K562 (cell line): ENCODE results near the gene TGFB2. TPM values are rescaled to one million over a fixed set of nuclear protein-coding genes. Genes with fewer than 3 reads are reported as not detected.

Experiments
- BRF2 ChIP-seq: IDR thresholded peaks from 3 replicates; pipeline ENCODE4 v1.6.1; 2011; ENCODE audit warnings: borderline replicate concordance, mild to moderate bottlenecking; ENCODE audit not compliant: insufficient read length, insufficient read depth
- CREB3L1 ChIP-seq: fragments of 450-650 bp; IDR thresholded peaks from 2 replicates; pipeline ENCODE4 v1.6.1; 2014; ENCODE audit warnings: low read depth, mild to moderate bottlenecking, moderate library complexity, borderline replicate concordance
- E2F8 ChIP-seq: fragments of 450-650 bp; IDR thresholded peaks from 2 replicates; pipeline ENCODE4 v1.7.1; 2018; ENCODE audit warnings: mild to moderate bottlenecking, low read depth; ENCODE audit not compliant: partially characterized antibody
- ELF4 ChIP-seq: fragments of 450-650 bp; formaldehyde crosslinking; IDR thresholded peaks from 2 replicates; pipeline ENCODE4 v1.4.0; 2022; ENCODE audit warnings: missing genetic modification characterization
- ETV5 ChIP-seq: sonication (generic); formaldehyde crosslinking; IDR thresholded peaks from 2 replicates; pipeline ENCODE4 v1.4.0; 2020; ENCODE audit warnings: low read depth, mild to moderate bottlenecking, missing genetic modification reagents
- GATAD2A ChIP-seq: fragments of 450-650 bp; IDR thresholded peaks from 2 replicates; pipeline ENCODE4 v1.6.1; 2017
- GTF3C2 ChIP-seq: IDR thresholded peaks from 3 replicates; pipeline ENCODE4 v1.6.1; 2011; ENCODE audit warnings: borderline replicate concordance, mild to moderate bottlenecking, moderate library complexity; ENCODE audit not compliant: insufficient read length; ENCODE audit errors: extremely low read depth
- HDAC1 ChIP-seq, 2 experiments: fragments of 450-650 bp; IDR thresholded peaks; 2 replicates each; pipeline ENCODE4 v1.6.1; 2016 to 2017; ENCODE audit warnings: inconsistent platforms in 1 of 2, mild to moderate bottlenecking in 1 of 2, moderate library complexity in 1 of 2
- MNT ChIP-seq, 2 experiments: fragments of 450-650 bp; conservative IDR thresholded peaks; 2 replicates each; pipeline ENCODE4 v1.6.1; 2017; ENCODE audit warnings: mild to moderate bottlenecking in 2 of 2, moderate library complexity in 2 of 2
- POLR2AphosphoS5 ChIP-seq: IDR thresholded peaks from 2 replicates; pipeline ENCODE4 v1.6.1; 2011; ENCODE audit warnings: mild to moderate bottlenecking, low read depth, low read length, moderate library complexity; ENCODE audit not compliant: control insufficient read depth, insufficient read depth
- SIN3A ChIP-seq, 2 experiments: fragments of 150-350 bp in 1 of 2; IDR thresholded peaks; 2 replicates each; pipeline ENCODE4 v1.6.1; 2011 to 2016; ENCODE audit warnings: borderline replicate concordance in 2 of 2, low read depth in 2 of 2, low read length in 2 of 2, mild to moderate bottlenecking in 2 of 2, moderate library complexity in 2 of 2; ENCODE audit not compliant: control insufficient read depth in 1 of 2
- ZBTB34 ChIP-seq: fragments of 250-450 bp; sonication (Bioruptor Pico); IDR thresholded peaks from 2 replicates; pipeline ENCODE4 v1.8.0; 2021; ENCODE audit warnings: mild to moderate bottlenecking, moderate library complexity
- polyA plus RNA-seq, 8 experiments: library from polyadenylated mRNA; depleted of rRNA in 4 of 8; stranded (reverse) in 5 of 8; unstranded in 3 of 8; fragments of >200 nt; fragmentation: Nextera tagmentation in 2 of 8; fragmentation: Illumina TruSeq in 1 of 8; extraction: Ambion mirVana in 2 of 8; extraction: Trizol in 1 of 8; gene quantifications; 2 replicates each; pipeline versions ENCODE4 v1.2.1 to v1.2.3, GENCODE V29; 2011 to 2014; ENCODE audit warnings: inconsistent platforms in 1 of 8, missing spikeins in 1 of 8
- total RNA-seq, 7 experiments: library from RNA; depleted of rRNA in 6 of 7; stranded (reverse); fragments of >200 nt in 6 of 7; fragmentation: Illumina TruSeq in 2 of 7; extraction: Trizol in 2 of 7; gene quantifications; 2 replicates each; pipeline versions ENCODE4 v1.2.1 to v1.2.3, GENCODE V29; 2011 to 2021; ENCODE audit warnings: low replicate concordance in 1 of 7

Gene TGFB2
- total and polyA plus RNA-seq, 9 of the 15 experiments (the other 6 are each of a cell fraction or from before 2014, with no cell fraction given) = 0.03 to 0.41 (median 0.11) TPM; not detected in 3

- TF ChIP-seq GTF3C2 (no peak), ZBTB34 (CRISPR knock-in tag) (no peak), MNT (conservative IDR thresholded peaks at IDR 0.05) (peak; percentile 60 to 77; a peak in 2 of 4 replicates), E2F8 (no peak), SIN3A (IDR thresholded peaks at IDR 0.05; ENCODE audit: borderline replicate concordance in 2 of 2, control insufficient read depth in 1 of 2, low read depth in 2 of 2, low read length in 2 of 2) (no peak), GATAD2A (no peak; the same call in 1 of the 2 replicates), CREB3L1 (peak; percentile 47; the same call in 1 of the 2 replicates), HDAC1 (IDR thresholded peaks at IDR 0.05) (peak in 1 of 2 experiments; percentile 60; a peak in 2 of 4 replicates), POLR2AphosphoS5 (0 out of 2 replicates have a peak, but pooled peaks have one; percentile 29), BRF2 (no peak), ELF4 (CRISPR knock-in tag) (0 out of 2 replicates have a peak, but pooled peaks have one; percentile 36), ETV5 (no peak)
Measured at GRCh38 chr1:218344814-218345672, at the start of gene TGFB2 (continued).
